HG03103 (cell line): ENCODE measurements around the gene FOXP1.

ENCODE experiments used
- ATAC-seq: cut with Tn5 transposase; IDR thresholded peaks from one replicate; pipeline ENCODE4 v1.9.1; 2021; ENCODE audit warnings: low read depth; ENCODE audit not compliant: unreplicated experiment

Gene FOXP1

GRCh38 chr3:71458895-71459294 is 124.6 kb downstream of the FOXP1 start:
- no peak for ATAC-seq

- no peak for ATAC-seq
Measured at GRCh38 chr3:71456826-71457225, 126.7 kb downstream of the FOXP1 start.

GRCh38 chr3:71456156-71456555 is 127.4 kb downstream of the FOXP1 start:
- no peak for ATAC-seq

GRCh38 chr3:71454512-71455403 is 128.8 kb downstream of the FOXP1 start:
- ATAC-seq, result no peak

- no peak for ATAC-seq
Measured at GRCh38 chr3:71453822-71454511, 129.6 kb downstream of the FOXP1 start.

- ATAC-seq, result no peak
Measured at GRCh38 chr3:71453319-71453718, 130.2 kb downstream of the FOXP1 start.

- ATAC-seq, result no peak
Measured at GRCh38 chr3:71451812-71452211, 131.7 kb downstream of the FOXP1 start.

GRCh38 chr3:71451060-71451459 is 132.5 kb downstream of the FOXP1 start:
- no peak for ATAC-seq

- no peak for ATAC-seq
Measured at GRCh38 chr3:71450162-71450561, 133.4 kb downstream of the FOXP1 start.

GRCh38 chr3:71447803-71448202 is 135.7 kb downstream of the FOXP1 start:
- no peak for ATAC-seq

- ATAC-seq, result no peak
Measured at GRCh38 chr3:71447197-71447596, 136.3 kb downstream of the FOXP1 start.

GRCh38 chr3:71446734-71447133 is 136.8 kb downstream of the FOXP1 start:
- no peak for ATAC-seq

GRCh38 chr3:71446260-71446659 is 137.3 kb downstream of the FOXP1 start:
- no peak for ATAC-seq

GRCh38 chr3:71444861-71445259 is 138.7 kb downstream of the FOXP1 start:
- no peak for ATAC-seq

GRCh38 chr3:71444028-71444860 is 139.3 kb downstream of the FOXP1 start:
- ATAC-seq, result peak; percentile 93

- no peak for ATAC-seq
Measured at GRCh38 chr3:71443332-71443731, 140.2 kb downstream of the FOXP1 start.

GRCh38 chr3:71442652-71443042 is 140.9 kb downstream of the FOXP1 start:
- no peak for ATAC-seq

- no peak for ATAC-seq
Measured at GRCh38 chr3:71441925-71442651, 141.4 kb downstream of the FOXP1 start.

GRCh38 chr3:71441217-71441924 is 142.2 kb downstream of the FOXP1 start:
- ATAC-seq, result no peak

GRCh38 chr3:71438904-71439303 is 144.6 kb downstream of the FOXP1 start:
- ATAC-seq, result no peak
